Adrenal gland (tissue), 12 donors: Measurements from ENCODE around the gene ARHGEF10L. TPM values are rescaled to one million over a fixed set of nuclear protein-coding genes. Genes with fewer than 3 reads are reported as not detected.

ENCODE experiments used
- DNase-seq, 7 donors: peaks; one replicate each; pipeline ENCODE4 v3.0.0-alpha.2; 2019 to 2020
- H3K27ac ChIP-seq, 5 donors: fragments of 200-600 bp; sonication (generic) in 4 of 5; 1 replicate in 3 of 5; 2 replicates in 2 of 5; pipeline versions ENCODE4 v1.5.1 to v1.8.0; 2016 to 2020; ENCODE audit warnings: mild to moderate bottlenecking in 1 of 5
- H3K27me3 ChIP-seq: fragments of 200-600 bp; 2 replicates; pipeline ENCODE4 v1.8.0; 2021
- H3K36me3 ChIP-seq, 2 donors: fragments of 200-600 bp; replicated peaks in 1 of 2; 1 replicate in 1 of 2; 2 replicates in 1 of 2; pipeline versions ENCODE4 v1.5.1 to v1.8.0; 2018 to 2022
- H3K4me1 ChIP-seq, 2 donors: fragments of 200-600 bp; replicated peaks in 1 of 2; 1 replicate in 1 of 2; 2 replicates in 1 of 2; pipeline versions ENCODE4 v1.5.1 to v1.8.0; 2018 to 2021
- H3K4me3 ChIP-seq, 4 donors: fragments of 200-600 bp; sonication (generic) in 3 of 4; one replicate each; pipeline ENCODE4 v1.5.1; 2016 to 2018
- H3K9me3 ChIP-seq, 3 donors: fragments of 200-600 bp; sonication (generic) in 1 of 3; replicated peaks in 1 of 3; 1 replicate in 2 of 3; 2 replicates in 1 of 3; pipeline versions ENCODE4 v1.5.1 to v1.8.0; 2016 to 2021
- POLR2A ChIP-seq, 2 donors: fragments of 450-650 bp; IDR thresholded peaks; one replicate each; pipeline ENCODE4 v1.6.1; 2017; ENCODE audit warnings: antibody characterized with exemption in 2 of 2, mild to moderate bottlenecking in 2 of 2, moderate library complexity in 1 of 2
- WGBS, 4 donors: extraction: QIAGEN DNeasy Blood & Tissue Kit in 2 of 4; methylation state at CpG; one replicate each; pipeline versions ENCODE4 v1.1.5 to v1.1.7; 2013 to 2017; 5-methylcytosine and 5-hydroxymethylcytosine counted together
- intact Hi-C, 2 donors: fragments of 100-400 bp; cut with DNase I; formaldehyde crosslinking; loops; one replicate each; pipeline versions ENCODE4 v1.14.1 to v1.15.0; 2022 to 2023
- polyA plus RNA-seq, 3 donors: library from polyadenylated mRNA; stranded (reverse); fragments of 200-250 nt in 2 of 3; fragments of 350-450 nt in 1 of 3; fragmentation: Illumina TruSeq in 1 of 3; extraction: RNeasy Lipid Tissue Mini Kit (QIAGEN cat#74804) in 1 of 3; gene quantifications; one replicate each; pipeline ENCODE4 v1.2.3, GENCODE V29; 2013 to 2014
- total RNA-seq, 9 donors: library from RNA; depleted of rRNA in 4 of 9; stranded (reverse); fragments of >200 nt in 4 of 9; fragments of 120-200 nt in 1 of 9; fragmentation: NEBNext Ultra II Directional in 1 of 9; extraction: Animal tissue kit (Norgen Biotek cat#: 25700) in 1 of 9; gene quantifications; one replicate each; pipeline versions ENCODE4 v1.1.0 to v1.2.4, GENCODE V29; 2013 to 2023
- TF ChIP-seq, protein P1 (sequence below), 6 experiments: fragments of 450-650 bp in 4 of 6; fragments of 200-600 bp in 2 of 6; sonication (generic) in 1 of 6; IDR thresholded peaks; 1 replicate in 5 of 6; 2 replicates in 1 of 6; pipeline versions ENCODE4 v1.5.1 to v1.8.0; 2016 to 2021; ENCODE audit warnings: antibody characterized with exemption in 6 of 6, mild to moderate bottlenecking in 2 of 6, moderate library complexity in 1 of 6
- donor health status: healthy with polysubstance abuse.
- donor health status: Bipolar disorder and iron deficiency.
- donor health status: DM: yes; HTN: yes; CAD: no.
- donor health status: DM: no; HTN: no; CAD: no.
- donor health status: DM: no; HTN: no; CAD: no.
- donor health status: DM: yes; HTN: yes; CAD: no.

ARHGEF10L gene
- total and polyA plus RNA-seq, 12 donors = 1.7 to 54.9 (median 30.1) TPM

DNA sequence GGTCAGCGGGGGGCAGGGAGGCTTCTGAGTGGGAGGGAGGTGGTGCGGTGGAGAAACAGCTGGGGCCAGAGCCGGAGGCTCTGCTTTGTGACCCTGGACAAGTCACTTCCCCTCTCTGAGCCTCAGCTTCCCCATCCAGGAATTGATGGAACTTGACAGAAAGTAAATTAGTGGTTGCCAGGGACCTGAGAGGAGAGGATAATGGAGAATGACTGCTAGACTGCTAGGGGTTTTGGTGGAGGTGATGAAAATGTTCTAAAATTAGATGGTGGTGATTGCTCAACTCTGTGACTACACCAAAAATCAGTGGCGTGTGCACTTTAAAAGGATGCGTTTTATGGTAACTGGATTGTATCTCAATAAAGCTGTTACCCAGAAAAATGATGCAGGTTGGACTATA, 100.9 kb downstream of the ARHGEF10L start:
- H3K4me3 ChIP-seq = no peak overlapping the region
- H3K27ac ChIP-seq = no peak overlapping the region
- H3K9me3 ChIP-seq = no peaks in the 10 kb centered on the region
- peaks cover 0 to 57% of the 10 kb centered on the region in 2 donors for H3K36me3 ChIP-seq
- 77 to 87% (median 84%) methylated on average over 5 of the region's 5 CpGs for WGBS, 4 donors
- H3K27me3 ChIP-seq = no peaks in the 10 kb centered on the region
- peaks cover 0 to 4% of the 10 kb centered on the region in 2 donors for H3K4me1 ChIP-seq
- TF ChIP-seq, protein P1, sequence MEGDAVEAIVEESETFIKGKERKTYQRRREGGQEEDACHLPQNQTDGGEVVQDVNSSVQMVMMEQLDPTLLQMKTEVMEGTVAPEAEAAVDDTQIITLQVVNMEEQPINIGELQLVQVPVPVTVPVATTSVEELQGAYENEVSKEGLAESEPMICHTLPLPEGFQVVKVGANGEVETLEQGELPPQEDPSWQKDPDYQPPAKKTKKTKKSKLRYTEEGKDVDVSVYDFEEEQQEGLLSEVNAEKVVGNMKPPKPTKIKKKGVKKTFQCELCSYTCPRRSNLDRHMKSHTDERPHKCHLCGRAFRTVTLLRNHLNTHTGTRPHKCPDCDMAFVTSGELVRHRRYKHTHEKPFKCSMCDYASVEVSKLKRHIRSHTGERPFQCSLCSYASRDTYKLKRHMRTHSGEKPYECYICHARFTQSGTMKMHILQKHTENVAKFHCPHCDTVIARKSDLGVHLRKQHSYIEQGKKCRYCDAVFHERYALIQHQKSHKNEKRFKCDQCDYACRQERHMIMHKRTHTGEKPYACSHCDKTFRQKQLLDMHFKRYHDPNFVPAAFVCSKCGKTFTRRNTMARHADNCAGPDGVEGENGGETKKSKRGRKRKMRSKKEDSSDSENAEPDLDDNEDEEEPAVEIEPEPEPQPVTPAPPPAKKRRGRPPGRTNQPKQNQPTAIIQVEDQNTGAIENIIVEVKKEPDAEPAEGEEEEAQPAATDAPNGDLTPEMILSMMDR (IDR thresholded peaks at IDR 0.05) = no peak
- TF ChIP-seq POLR2A (IDR thresholded peaks at IDR 0.05) = no peak
- intact Hi-C loops = no loop called here
- DNase-seq = no peak

DNA sequence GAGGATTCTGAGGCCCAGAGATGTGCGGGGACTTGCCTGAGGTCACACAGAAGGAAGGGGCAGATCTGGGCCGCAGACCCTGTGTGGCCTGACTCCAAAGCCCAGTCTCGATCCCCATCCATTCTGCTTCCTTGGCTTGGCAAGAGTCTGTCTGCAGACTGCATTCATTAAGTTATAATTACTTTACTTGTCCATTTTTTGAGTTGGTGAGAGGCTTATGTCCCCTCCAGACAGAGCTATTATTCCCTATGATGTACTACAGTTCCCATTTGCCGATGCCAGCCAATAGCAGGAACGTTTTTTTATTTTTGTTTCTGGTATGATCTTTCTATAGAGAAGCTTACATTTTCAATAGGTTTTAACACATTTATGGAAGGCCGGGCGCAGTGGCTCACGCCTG, 101.5 kb downstream of the ARHGEF10L start:
- Histone ChIP-seq H3K9me3 (no peaks in the 10 kb centered on the region), H3K27me3 (no peaks in the 10 kb centered on the region), H3K4me3 (no peak overlapping the region), H3K27ac (no peak overlapping the region), H3K36me3 (peaks cover 0 to 57% of the 10 kb centered on the region in 2 donors), H3K4me1 (peaks cover 0 to 4% of the 10 kb centered on the region in 2 donors)
- intact Hi-C loops = no loop called here
- no peak for DNase-seq
- TF ChIP-seq, protein P1 (IDR thresholded peaks at IDR 0.05) = no peak
- TF ChIP-seq POLR2A (IDR thresholded peaks at IDR 0.05) = no peak
- 89 to 91% (median 90%) methylated on average over 8 of the region's 8 CpGs for WGBS, 4 donors

DNA sequence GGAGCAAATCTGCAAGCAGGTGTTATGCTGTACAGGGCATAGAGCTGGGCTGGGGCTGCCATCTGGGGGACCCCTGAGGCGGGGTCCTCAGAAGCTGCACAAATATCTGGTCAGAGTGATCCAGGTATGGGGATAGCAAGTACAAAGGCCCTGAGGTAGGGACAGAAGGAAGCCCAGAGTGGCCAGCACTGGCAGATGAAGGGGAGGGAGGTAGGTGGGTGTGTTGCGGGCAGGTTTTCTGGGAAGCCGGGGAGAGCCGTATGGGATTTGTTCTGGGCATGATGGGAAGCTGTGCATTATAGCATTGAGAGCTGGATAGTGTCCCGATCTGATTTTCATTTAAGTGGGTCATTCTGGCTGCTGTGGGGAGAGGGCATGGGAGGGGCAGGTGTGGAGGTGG, 102.7 kb downstream of the ARHGEF10L start:
- WGBS, 4 donors = 81 to 90% (median 86%) methylated on average over 5 of the region's 5 CpGs

DNA sequence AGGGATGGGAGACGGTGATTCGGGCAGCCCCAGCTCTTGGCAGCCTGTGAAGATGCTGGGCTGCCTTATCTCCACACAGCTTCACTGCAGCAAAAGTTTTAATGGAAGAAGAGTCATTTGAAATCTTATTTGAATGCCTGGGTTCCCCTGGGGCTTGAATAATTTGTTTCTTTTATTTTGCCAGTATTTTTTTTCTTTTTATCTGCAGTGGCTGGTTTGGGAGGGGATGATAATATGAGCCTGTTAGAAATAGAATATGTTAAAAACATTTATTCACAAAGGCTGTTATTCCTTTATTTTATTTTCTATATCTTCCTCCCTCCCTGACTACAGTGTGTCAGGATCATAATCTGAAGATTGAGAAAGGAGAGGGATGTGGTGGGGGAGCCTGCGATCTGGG, 103.4 kb downstream of the ARHGEF10L start:
- H3K4me3 ChIP-seq = no peak overlapping the region
- TF ChIP-seq, protein P1 (IDR thresholded peaks at IDR 0.05) = no peak
- TF ChIP-seq POLR2A (IDR thresholded peaks at IDR 0.05) = no peak
- no peaks in the 10 kb centered on the region for H3K9me3 ChIP-seq
- no peaks in the 10 kb centered on the region for H3K27me3 ChIP-seq
- H3K27ac ChIP-seq = no peak overlapping the region
- intact Hi-C loops = no loop called here
- H3K36me3 ChIP-seq = peaks cover 0 to 39% of the 10 kb centered on the region in 2 donors
- no peaks in the 10 kb centered on the region for H3K4me1 ChIP-seq
- no peak for DNase-seq
- WGBS, 4 donors = 54 to 82% (median 76%) methylated on average over 3 of the region's 3 CpGs

More for the DNA sequence above, 102.7 kb downstream of the ARHGEF10L start:
- no peak for TF ChIP-seq POLR2A (IDR thresholded peaks at IDR 0.05)
- TF ChIP-seq, protein P1 (IDR thresholded peaks at IDR 0.05) = no peak
- H3K4me1 ChIP-seq = no peaks in the 10 kb centered on the region
- H3K4me3 ChIP-seq = no peak overlapping the region
- H3K36me3 ChIP-seq = peaks cover 0 to 46% of the 10 kb centered on the region in 2 donors
- no peaks in the 10 kb centered on the region for H3K9me3 ChIP-seq
- intact Hi-C loops = no loop called here
- no peaks in the 10 kb centered on the region for H3K27me3 ChIP-seq
- H3K27ac ChIP-seq = no peak overlapping the region
- no peak for DNase-seq
